ENCODE data around the gene POLR3B.

DNA sequence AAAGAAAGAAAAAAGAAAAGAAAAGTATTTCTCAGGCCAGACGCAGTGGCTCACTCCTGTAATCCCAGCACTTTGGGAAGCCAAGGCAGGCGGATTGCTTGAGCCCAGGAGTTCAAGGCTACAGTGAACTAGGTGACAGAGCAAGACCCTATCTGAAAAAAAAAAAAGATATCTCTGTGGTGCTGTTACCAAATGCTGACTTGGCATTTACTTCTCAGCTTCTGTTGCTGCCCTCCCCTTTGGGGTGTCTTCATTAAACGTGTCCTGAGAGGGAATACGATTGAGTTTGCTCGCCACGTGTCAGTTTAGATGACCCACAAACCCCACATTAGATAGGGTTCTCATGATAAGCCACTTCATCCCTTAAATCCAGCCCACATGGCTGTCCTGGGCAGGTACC, 4.4 kb upstream of the POLR3B start:
- TF ChIP-seq EZH2 (IDR thresholded peaks at IDR 0.05; ENCODE audit: low read depth): no peak
- TF ChIP-seq, protein P1, sequence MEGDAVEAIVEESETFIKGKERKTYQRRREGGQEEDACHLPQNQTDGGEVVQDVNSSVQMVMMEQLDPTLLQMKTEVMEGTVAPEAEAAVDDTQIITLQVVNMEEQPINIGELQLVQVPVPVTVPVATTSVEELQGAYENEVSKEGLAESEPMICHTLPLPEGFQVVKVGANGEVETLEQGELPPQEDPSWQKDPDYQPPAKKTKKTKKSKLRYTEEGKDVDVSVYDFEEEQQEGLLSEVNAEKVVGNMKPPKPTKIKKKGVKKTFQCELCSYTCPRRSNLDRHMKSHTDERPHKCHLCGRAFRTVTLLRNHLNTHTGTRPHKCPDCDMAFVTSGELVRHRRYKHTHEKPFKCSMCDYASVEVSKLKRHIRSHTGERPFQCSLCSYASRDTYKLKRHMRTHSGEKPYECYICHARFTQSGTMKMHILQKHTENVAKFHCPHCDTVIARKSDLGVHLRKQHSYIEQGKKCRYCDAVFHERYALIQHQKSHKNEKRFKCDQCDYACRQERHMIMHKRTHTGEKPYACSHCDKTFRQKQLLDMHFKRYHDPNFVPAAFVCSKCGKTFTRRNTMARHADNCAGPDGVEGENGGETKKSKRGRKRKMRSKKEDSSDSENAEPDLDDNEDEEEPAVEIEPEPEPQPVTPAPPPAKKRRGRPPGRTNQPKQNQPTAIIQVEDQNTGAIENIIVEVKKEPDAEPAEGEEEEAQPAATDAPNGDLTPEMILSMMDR (conservative IDR thresholded peaks at IDR 0.05): no peak
